BLaER1 treated with 17β-estradiol and CSF1 and Interleukin-3, amounts not matched to agents 10 nM and 100 nM (cell line): ENCODE measurements around the gene ATP8B3.
A peak's percentile ranks its signal among the peaks of the same experiment; 100 is the strongest.

Source experiments
- H3K27ac ChIP-seq, 11 experiments: shearing (Covaris generic); formaldehyde crosslinking; 2 replicates each; pipeline ENCODE4 v1.8.1; 2022
- H3K27me3 ChIP-seq, 11 experiments: shearing (Covaris generic); formaldehyde crosslinking; 2 replicates each; pipeline ENCODE4 v1.8.1; 2022
- H3K36me3 ChIP-seq, 11 experiments: shearing (Covaris generic); formaldehyde crosslinking; 2 replicates each; pipeline ENCODE4 v1.8.1; 2022
- H3K4me1 ChIP-seq, 10 experiments: shearing (Covaris generic); formaldehyde crosslinking; 2 replicates each; pipeline ENCODE4 v1.8.1; 2022
- H3K4me2 ChIP-seq, 11 experiments: shearing (Covaris generic); formaldehyde crosslinking; 2 replicates each; pipeline ENCODE4 v1.8.1; 2022
- H3K4me3 ChIP-seq, 10 experiments: shearing (Covaris generic); formaldehyde crosslinking; 2 replicates each; pipeline ENCODE4 v1.8.1; 2022
- H3K9ac ChIP-seq, 11 experiments: shearing (Covaris generic); formaldehyde crosslinking; 2 replicates each; pipeline ENCODE4 v1.8.1; 2022
- H3K9me3 ChIP-seq, 11 experiments: shearing (Covaris generic); formaldehyde crosslinking; replicated peaks in 1 of 11; 2 replicates each; pipeline ENCODE4 v1.8.1; 2022
- H4K20me1 ChIP-seq, 11 experiments: shearing (Covaris generic); formaldehyde crosslinking; 2 replicates each; pipeline ENCODE4 v1.8.1; 2022
- Cebpa-rat ChIP-seq, 11 experiments: shearing (Covaris generic); IDR thresholded peaks; 2 replicates each; pipeline ENCODE4 v1.8.1; 2022

The ATP8B3 gene

GRCh38 chr19:1856698-1857603 lies 44.9 kb upstream of the ATP8B3 start:
- H3K9me3 ChIP-seq, result no peaks in the 10 kb centered on the region
- peaks cover 66 to 93% (median 90%) of the 10 kb centered on the region in 10 experiments for H3K4me1 ChIP-seq
- no peaks in the 10 kb centered on the region for H3K27me3 ChIP-seq
- H3K36me3 ChIP-seq, result peaks cover 0 to 9% (median 6%) of the 10 kb centered on the region in 11 experiments; a peak in 13 of 22 replicates
- H4K20me1 ChIP-seq, result peaks cover 44 to 99% (median 68%) of the 10 kb centered on the region in 11 experiments
- no peak for TF ChIP-seq Cebpa-rat (IDR thresholded peaks at IDR 0.05)
- H3K4me3 ChIP-seq, result peak overlapping the region; percentile 61 to 100 (median 84)
- peak overlapping the region; percentile 98 to 100 (median 99) for H3K4me2 ChIP-seq
- H3K9ac ChIP-seq, result peak overlapping the region; percentile 87 to 98 (median 93)
- peak overlapping the region; percentile 81 to 99 (median 96) for H3K27ac ChIP-seq

GRCh38 chr19:1856345-1856697 lies 44.2 kb upstream of the ATP8B3 start:
- Histone ChIP-seq H4K20me1 (peaks cover 38 to 99% (median 67%) of the 10 kb centered on the region in 11 experiments), H3K27ac (peak overlapping the region; percentile 81 to 99 (median 96)), H3K27me3 (no peaks in the 10 kb centered on the region), H3K4me3 (peak overlapping the region; percentile 61 to 100 (median 84)), H3K9me3 (no peaks in the 10 kb centered on the region), H3K4me1 (peaks cover 73 to 97% (median 94%) of the 10 kb centered on the region in 10 experiments), H3K9ac (peak overlapping the region; percentile 87 to 98 (median 93)), H3K4me2 (peak overlapping the region; percentile 98 to 100 (median 99)), H3K36me3 (peaks cover 0 to 9% (median 6%) of the 10 kb centered on the region in 11 experiments; a peak in 13 of 22 replicates)
- TF ChIP-seq Cebpa-rat (IDR thresholded peaks at IDR 0.05), result no peak

DNA sequence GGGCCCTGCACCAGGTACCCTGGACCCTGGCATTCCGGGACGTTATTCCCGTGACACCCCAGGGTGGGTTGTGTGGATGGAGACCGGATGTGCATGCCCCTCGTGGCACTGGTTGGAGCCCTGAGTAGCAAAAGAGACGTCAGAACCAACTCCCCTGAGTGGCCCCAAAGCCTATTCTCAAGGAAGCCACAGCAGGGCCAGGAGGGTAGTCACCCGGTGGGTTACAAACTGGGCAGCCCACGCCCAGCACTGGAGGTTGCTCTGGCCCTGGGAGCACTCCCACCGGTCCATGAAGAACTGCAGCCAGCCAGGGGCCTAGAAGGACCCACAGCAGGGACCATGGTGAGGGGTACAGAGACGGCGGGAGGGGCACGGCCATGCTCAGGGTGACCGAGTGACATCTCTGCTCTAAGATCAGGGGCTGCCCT lies 43.8 kb upstream of the ATP8B3 start:
- Histone ChIP-seq H3K27ac (peak overlapping the region; percentile 81 to 99 (median 96)), H4K20me1 (peaks cover 33 to 99% (median 64%) of the 10 kb centered on the region in 11 experiments), H3K27me3 (no peaks in the 10 kb centered on the region), H3K9me3 (no peaks in the 10 kb centered on the region), H3K4me3 (peak overlapping the region; percentile 61 to 100 (median 84)), H3K9ac (peak overlapping the region; percentile 87 to 98 (median 93)), H3K4me1 (peaks cover 74 to 97% (median 94%) of the 10 kb centered on the region in 10 experiments), H3K36me3 (peaks cover 0 to 14% (median 7%) of the 10 kb centered on the region in 11 experiments; a peak in 14 of 22 replicates), H3K4me2 (peak overlapping the region; percentile 98 to 100 (median 99))
- no peak for TF ChIP-seq Cebpa-rat (IDR thresholded peaks at IDR 0.05)

GRCh38 chr19:1855040-1855827 lies 43.2 kb upstream of the ATP8B3 start:
- H3K27ac ChIP-seq, result peak overlapping the region; percentile 81 to 99 (median 96)
- peak overlapping the region; percentile 87 to 98 (median 93) for H3K9ac ChIP-seq
- H4K20me1 ChIP-seq, result peaks cover 27 to 99% (median 59%) of the 10 kb centered on the region in 11 experiments
- H3K9me3 ChIP-seq, result no peaks in the 10 kb centered on the region
- H3K27me3 ChIP-seq, result no peaks in the 10 kb centered on the region
- TF ChIP-seq Cebpa-rat (IDR thresholded peaks at IDR 0.05), result no peak
- H3K36me3 ChIP-seq, result peaks cover 0 to 17% (median 7%) of the 10 kb centered on the region in 11 experiments; a peak in 14 of 22 replicates
- H3K4me1 ChIP-seq, result peaks cover 74 to 96% (median 91%) of the 10 kb centered on the region in 10 experiments
- peak overlapping the region; percentile 61 to 100 (median 84) for H3K4me3 ChIP-seq
- peak overlapping the region; percentile 98 to 100 (median 99) for H3K4me2 ChIP-seq

DNA sequence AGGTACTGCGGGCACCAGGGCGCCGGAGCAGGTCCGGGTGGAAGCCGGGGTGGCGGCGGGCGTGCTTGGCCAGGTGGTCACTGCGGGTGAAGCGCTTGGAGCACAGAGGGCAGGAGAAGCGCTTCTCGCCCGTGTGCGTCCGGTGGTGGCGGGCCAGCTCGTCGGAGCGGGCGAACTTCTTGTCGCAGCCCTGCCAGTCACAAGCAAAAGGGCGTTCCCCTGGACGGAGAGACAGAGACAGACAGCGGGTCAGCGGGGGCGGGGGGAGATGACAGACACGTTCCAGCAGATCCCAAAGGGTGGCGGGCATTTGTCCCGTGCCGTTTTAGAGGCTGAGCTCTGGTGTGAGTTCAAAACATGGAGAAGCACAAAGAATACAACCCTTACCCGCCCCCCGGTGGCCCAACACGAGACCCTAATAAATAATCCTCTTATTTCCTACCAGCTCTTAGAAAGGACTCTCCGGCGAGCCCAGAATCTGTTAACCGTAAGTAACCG lies 42.5 kb upstream of the ATP8B3 start:
- Histone ChIP-seq H3K36me3 (peaks cover 0 to 17% (median 7%) of the 10 kb centered on the region in 11 experiments; a peak in 14 of 22 replicates), H3K4me3 (peak overlapping the region; percentile 44 to 100 (median 58)), H3K27me3 (no peaks in the 10 kb centered on the region), H4K20me1 (peaks cover 20 to 99% (median 59%) of the 10 kb centered on the region in 11 experiments), H3K9ac (peak overlapping the region; percentile 73 to 98 (median 88)), H3K9me3 (no peaks in the 10 kb centered on the region), H3K4me2 (peak overlapping the region; percentile 98 to 100 (median 99)), H3K27ac (peak overlapping the region; percentile 64 to 99 (median 96)), H3K4me1 (peaks cover 73 to 97% (median 91%) of the 10 kb centered on the region in 10 experiments)
- TF ChIP-seq Cebpa-rat (IDR thresholded peaks at IDR 0.05), result no peak

DNA sequence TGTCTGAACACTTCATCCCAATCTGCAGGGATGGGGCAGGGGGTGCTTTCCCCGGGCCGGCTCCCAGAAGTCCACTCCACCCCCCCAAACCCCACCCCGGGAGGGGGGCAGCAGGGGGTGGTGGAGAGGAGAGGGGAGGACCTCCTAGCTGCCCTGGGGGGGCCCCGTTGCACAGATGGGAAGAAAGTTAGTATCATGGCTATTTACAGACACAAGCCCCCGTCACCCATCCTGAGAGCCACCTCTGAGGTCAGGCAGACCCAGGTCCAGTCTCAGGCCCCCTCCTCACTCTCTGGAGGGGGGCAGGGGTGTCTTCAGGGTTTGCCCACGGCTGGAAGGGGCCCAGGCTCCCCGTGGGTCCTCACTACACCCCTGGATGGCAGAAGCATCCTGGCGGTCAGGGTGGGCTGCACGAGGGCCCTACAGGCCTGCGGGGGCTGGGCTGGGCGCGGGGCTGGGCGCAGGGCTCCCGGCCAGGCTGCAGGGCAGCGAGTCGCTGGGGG lies 42.0 kb upstream of the ATP8B3 start:
- Histone ChIP-seq H3K36me3 (peaks cover 0 to 17% (median 7%) of the 10 kb centered on the region in 11 experiments; a peak in 14 of 22 replicates), H3K9ac (peak overlapping the region; percentile 73 to 98 (median 88)), H3K4me1 (peaks cover 72 to 97% (median 91%) of the 10 kb centered on the region in 10 experiments), H4K20me1 (peaks cover 15 to 99% (median 59%) of the 10 kb centered on the region in 11 experiments), H3K4me2 (peak overlapping the region; percentile 98 to 100 (median 99)), H3K9me3 (no peaks in the 10 kb centered on the region), H3K27ac (peak overlapping the region; percentile 64 to 99 (median 96); a peak in 21 of 22 replicates), H3K27me3 (no peaks in the 10 kb centered on the region), H3K4me3 (peak overlapping the region; percentile 44 to 100 (median 58))
- TF ChIP-seq Cebpa-rat (IDR thresholded peaks at IDR 0.05), result no peak

GRCh38 chr19:1853295-1854038 lies 41.4 kb upstream of the ATP8B3 start:
- Histone ChIP-seq H3K4me3 (peak overlapping the region in 8 of 10 experiments; percentile 21 to 100 (median 52); a peak in 11 of 20 replicates), H3K4me2 (peak overlapping the region; percentile 98 to 100 (median 99)), H3K9me3 (no peaks in the 10 kb centered on the region), H3K27ac (peak overlapping the region in 10 of 11 experiments; percentile 68 to 99 (median 96); a peak in 19 of 22 replicates), H4K20me1 (peaks cover 9 to 96% (median 55%) of the 10 kb centered on the region in 11 experiments), H3K9ac (peak overlapping the region; percentile 59 to 98 (median 77)), H3K27me3 (no peaks in the 10 kb centered on the region), H3K36me3 (peaks cover 0 to 17% (median 7%) of the 10 kb centered on the region in 11 experiments; a peak in 14 of 22 replicates), H3K4me1 (peaks cover 69 to 93% (median 88%) of the 10 kb centered on the region in 10 experiments)
- no peak for TF ChIP-seq Cebpa-rat (IDR thresholded peaks at IDR 0.05)
